Activated naive CD4-positive, alpha-beta T cell treated with anti-CD3 and anti-CD28 coated beads for 36 hours (primary cell): ENCODE results near the gene TEC. TPM values are rescaled to one million over a fixed set of nuclear protein-coding genes. Genes with fewer than 3 reads are reported as not detected.

Source experiments
- CTCF ChIA-PET: fragments of 350-600 bp; sonication (Branson Sonifier 250); formaldehyde crosslinking; loops from one replicate; lab custom pipeline; 2021; ENCODE audit warnings: antibody characterized with exemption; lab: Charles Lee
- DNase-seq: peaks from one replicate; pipeline ENCODE4 v3.0.0-alpha.2; 2020
- H3K27ac Mint-ChIP-seq: one replicate; pipeline ENCODE4 v1.8.0; 2021; ENCODE audit warnings: mild to moderate bottlenecking, mixed read lengths
- H3K27me3 Mint-ChIP-seq: one replicate; pipeline ENCODE4 v1.8.0; 2021; ENCODE audit warnings: low read depth, mixed read lengths
- H3K36me3 Mint-ChIP-seq: one replicate; pipeline ENCODE4 v1.8.0; 2021; ENCODE audit warnings: low read depth, mixed read lengths
- H3K4me1 Mint-ChIP-seq: one replicate; pipeline ENCODE4 v1.8.0; 2021; ENCODE audit warnings: low read depth, mixed read lengths
- H3K4me3 Mint-ChIP-seq: one replicate; pipeline ENCODE4 v1.8.0; 2021; ENCODE audit warnings: mild to moderate bottlenecking, moderate library complexity, mixed read lengths
- H3K9me3 Mint-ChIP-seq: one replicate; pipeline ENCODE4 v1.8.0; 2021; ENCODE audit warnings: mixed read lengths
- intact Hi-C: fragments of 100-400 bp; cut with micrococcal nuclease; formaldehyde crosslinking; loops from one replicate; pipeline ENCODE4 v1.15.1; 2023
- total RNA-seq, 2 experiments: library from RNA; stranded (reverse); gene quantifications; one replicate each; pipeline ENCODE4 v1.2.3, GENCODE V29; 2021

TEC gene
- total RNA-seq, 2 experiments from 2014 or later, result 3.4 to 3.7 TPM

- no peak for DNase-seq
- Mint-ChIP-seq H3K4me3 (no peak overlapping the region), H3K9me3 (peaks cover 2% of the 10 kb centered on the region), H3K27me3 (no peaks in the 10 kb centered on the region), H3K4me1 (peaks cover 2% of the 10 kb centered on the region), H3K36me3 (no peaks in the 10 kb centered on the region), H3K27ac (no peak overlapping the region)
- CTCF ChIA-PET, result no interaction called here
- intact Hi-C loops, result no loop called here
Observed at GRCh38 chr4:48215977-48216376, 53.7 kb downstream of the TEC start.

- no peak overlapping the region for H3K27ac Mint-ChIP-seq
- H3K27me3 Mint-ChIP-seq, result no peaks in the 10 kb centered on the region
- H3K4me1 Mint-ChIP-seq, result peaks cover 7% of the 10 kb centered on the region
- no peaks in the 10 kb centered on the region for H3K9me3 Mint-ChIP-seq
- CTCF ChIA-PET, result no interaction called here
- no peak overlapping the region for H3K4me3 Mint-ChIP-seq
- intact Hi-C loops, result no loop called here
- DNase-seq, result no peak
- H3K36me3 Mint-ChIP-seq, result no peaks in the 10 kb centered on the region
Observed at GRCh38 chr4:48212165-48212564, 57.5 kb downstream of the TEC start.

- Mint-ChIP-seq H3K27ac (no peak overlapping the region), H3K27me3 (no peaks in the 10 kb centered on the region), H3K4me1 (peaks cover 7% of the 10 kb centered on the region), H3K36me3 (no peaks in the 10 kb centered on the region), H3K9me3 (no peaks in the 10 kb centered on the region), H3K4me3 (no peak overlapping the region)
- DNase-seq, result no peak
- CTCF ChIA-PET, result no interaction called here
- intact Hi-C loops, result no loop called here
Observed at GRCh38 chr4:48210966-48211328, 58.7 kb downstream of the TEC start.

DNA sequence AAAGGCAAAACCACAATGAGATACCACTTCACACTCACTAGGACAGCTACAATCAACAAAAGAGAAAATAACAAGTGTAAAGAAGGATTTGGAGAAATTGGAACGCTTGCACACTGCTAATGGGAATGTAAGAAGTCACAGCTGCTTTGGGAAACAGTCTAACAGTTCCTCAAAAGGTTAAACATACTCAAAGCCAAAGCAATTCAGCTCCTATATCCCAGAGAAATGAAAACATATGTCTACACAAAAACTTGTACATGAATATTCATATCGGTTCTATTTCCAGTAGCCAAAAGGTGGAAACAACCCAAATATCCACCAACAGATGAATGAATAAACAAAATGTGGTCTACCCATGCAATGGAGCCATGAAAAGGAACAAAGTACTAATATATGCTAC is 64.0 kb downstream of the TEC start:
- no peak for DNase-seq
- peaks cover 5% of the 10 kb centered on the region for H3K4me1 Mint-ChIP-seq
- CTCF ChIA-PET, result interaction anchor here (1.2 kb wide), 1 partner anchor 25 kb away, joined by 3 read pairs; no protein-coding TSS in a partner anchor
- H3K27ac Mint-ChIP-seq, result no peak overlapping the region
- H3K4me3 Mint-ChIP-seq, result no peak overlapping the region
- intact Hi-C loops, result no loop called here
- no peaks in the 10 kb centered on the region for H3K27me3 Mint-ChIP-seq
- H3K36me3 Mint-ChIP-seq, result no peaks in the 10 kb centered on the region
- no peaks in the 10 kb centered on the region for H3K9me3 Mint-ChIP-seq

DNA sequence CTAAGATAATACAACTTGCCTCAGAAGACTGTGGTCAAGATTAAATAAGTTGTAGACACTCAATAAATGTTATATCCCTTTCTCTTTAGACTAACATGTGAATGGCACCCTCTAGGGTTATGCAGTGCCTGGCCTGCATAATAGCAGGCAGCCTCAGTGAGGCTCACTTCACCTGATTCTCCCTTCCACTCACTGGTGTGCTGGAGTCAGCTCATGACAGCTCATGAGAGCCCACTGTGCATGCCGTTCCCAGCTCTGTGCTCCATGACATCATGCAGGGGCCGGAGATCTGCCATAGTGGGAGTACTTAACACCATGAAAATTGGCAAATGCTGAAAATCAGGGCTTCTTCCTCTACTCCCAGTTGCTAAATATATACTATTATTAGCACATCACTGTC is 64.5 kb downstream of the TEC start:
- intact Hi-C loops, result no loop called here
- H3K4me1 Mint-ChIP-seq, result no peaks in the 10 kb centered on the region
- CTCF ChIA-PET, result interaction anchor here (1.2 kb wide), 1 partner anchor 26 kb away, joined by 3 read pairs; no protein-coding TSS in a partner anchor
- no peak overlapping the region for H3K4me3 Mint-ChIP-seq
- no peaks in the 10 kb centered on the region for H3K36me3 Mint-ChIP-seq
- DNase-seq, result no peak
- no peaks in the 10 kb centered on the region for H3K9me3 Mint-ChIP-seq
- H3K27ac Mint-ChIP-seq, result no peak overlapping the region
- no peaks in the 10 kb centered on the region for H3K27me3 Mint-ChIP-seq

- Mint-ChIP-seq H3K27me3 (no peaks in the 10 kb centered on the region), H3K36me3 (no peaks in the 10 kb centered on the region), H3K9me3 (no peaks in the 10 kb centered on the region), H3K27ac (no peak overlapping the region), H3K4me1 (no peaks in the 10 kb centered on the region), H3K4me3 (no peak overlapping the region)
- CTCF ChIA-PET, result no interaction called here
- DNase-seq, result no peak
- intact Hi-C loops, result no loop called here
Observed at GRCh38 chr4:48203819-48204218, 65.8 kb downstream of the TEC start.

- no peak for DNase-seq
- no peaks in the 10 kb centered on the region for H3K27me3 Mint-ChIP-seq
- no peaks in the 10 kb centered on the region for H3K36me3 Mint-ChIP-seq
- no peak overlapping the region for H3K27ac Mint-ChIP-seq
- peaks cover 3% of the 10 kb centered on the region for H3K4me1 Mint-ChIP-seq
- intact Hi-C loops, result no loop called here
- H3K4me3 Mint-ChIP-seq, result no peak overlapping the region
- H3K9me3 Mint-ChIP-seq, result no peaks in the 10 kb centered on the region
- CTCF ChIA-PET, result no interaction called here
Observed at GRCh38 chr4:48197643-48198237, 71.9 kb downstream of the TEC start.

DNA sequence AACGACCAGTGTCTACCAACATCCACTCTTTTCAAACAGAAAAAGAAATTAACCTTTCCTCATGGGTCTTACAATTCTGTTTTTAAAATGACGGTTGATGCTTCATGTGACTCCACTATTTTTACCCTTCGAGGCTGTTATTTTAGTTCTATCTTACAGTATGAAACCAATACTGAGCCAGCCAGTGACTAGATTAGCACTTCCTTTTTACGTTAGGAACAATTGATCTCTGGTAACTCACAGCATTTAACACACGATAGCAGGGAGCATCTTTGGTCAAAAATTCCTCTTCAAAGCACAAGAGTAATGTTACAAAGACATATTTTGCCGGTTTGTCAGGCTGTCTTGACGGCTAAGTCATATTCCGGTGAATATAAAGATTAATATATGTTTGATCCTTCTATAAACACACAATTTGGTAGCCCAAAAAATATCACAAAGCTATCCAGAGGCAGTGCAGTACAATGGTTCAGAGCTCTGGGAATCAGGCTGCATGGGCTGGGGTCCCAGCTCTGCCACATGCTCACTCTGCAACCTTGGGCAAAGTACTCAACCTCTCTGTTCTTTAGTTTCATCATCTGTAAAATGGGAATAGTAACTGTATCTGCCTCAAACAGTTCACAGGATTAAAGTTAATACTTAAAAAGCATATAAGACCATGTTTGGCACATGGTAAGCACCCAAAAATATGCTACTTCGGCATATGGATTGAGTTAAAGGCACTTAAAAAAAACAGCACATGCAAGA is 72.7 kb downstream of the TEC start:
- Mint-ChIP-seq H3K27me3 (no peaks in the 10 kb centered on the region), H3K4me3 (no peak overlapping the region), H3K9me3 (no peaks in the 10 kb centered on the region), H3K4me1 (peaks cover 3% of the 10 kb centered on the region), H3K27ac (no peak overlapping the region), H3K36me3 (no peaks in the 10 kb centered on the region)
- DNase-seq, result no peak
- intact Hi-C loops, result no loop called here
- CTCF ChIA-PET, result interaction anchor here (1.1 kb wide), 1 partner anchor 93 kb away, joined by 3 read pairs; no protein-coding TSS in a partner anchor

GRCh38 chr4:48195853-48196252 is 73.8 kb downstream of the TEC start:
- intact Hi-C loops, result no loop called here
- Mint-ChIP-seq H3K4me3 (no peak overlapping the region), H3K27me3 (no peaks in the 10 kb centered on the region), H3K27ac (no peak overlapping the region), H3K9me3 (no peaks in the 10 kb centered on the region), H3K36me3 (no peaks in the 10 kb centered on the region), H3K4me1 (peaks cover 3% of the 10 kb centered on the region)
- DNase-seq, result no peak
- CTCF ChIA-PET, result interaction anchor here (1.1 kb wide), 1 partner anchor 94 kb away, joined by 3 read pairs; no protein-coding TSS in a partner anchor

DNA sequence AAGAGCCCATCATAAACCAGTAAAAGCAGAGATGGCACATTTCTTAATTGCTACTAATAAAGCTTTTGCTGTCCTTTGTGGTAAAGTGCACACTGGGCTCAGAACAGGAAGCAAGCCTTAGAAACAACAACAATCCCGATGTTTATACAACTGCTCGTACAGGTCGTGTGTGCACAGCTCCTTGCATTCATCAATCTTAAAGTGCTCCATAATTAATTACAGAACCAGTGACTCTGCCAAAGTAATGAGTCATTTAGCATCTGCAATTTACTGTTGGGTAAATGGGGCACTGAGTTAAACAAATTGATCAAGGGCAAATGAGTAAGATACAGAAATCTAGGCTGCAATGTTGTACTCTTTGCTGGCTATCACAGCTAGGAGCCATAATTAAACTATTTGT is 74.3 kb downstream of the TEC start:
- CTCF ChIA-PET, result no interaction called here
- Mint-ChIP-seq H3K4me3 (no peak overlapping the region), H3K27ac (no peak overlapping the region), H3K36me3 (no peaks in the 10 kb centered on the region), H3K9me3 (no peaks in the 10 kb centered on the region), H3K27me3 (no peaks in the 10 kb centered on the region), H3K4me1 (peaks cover 3% of the 10 kb centered on the region)
- intact Hi-C loops, result no loop called here
- no peak for DNase-seq

DNA sequence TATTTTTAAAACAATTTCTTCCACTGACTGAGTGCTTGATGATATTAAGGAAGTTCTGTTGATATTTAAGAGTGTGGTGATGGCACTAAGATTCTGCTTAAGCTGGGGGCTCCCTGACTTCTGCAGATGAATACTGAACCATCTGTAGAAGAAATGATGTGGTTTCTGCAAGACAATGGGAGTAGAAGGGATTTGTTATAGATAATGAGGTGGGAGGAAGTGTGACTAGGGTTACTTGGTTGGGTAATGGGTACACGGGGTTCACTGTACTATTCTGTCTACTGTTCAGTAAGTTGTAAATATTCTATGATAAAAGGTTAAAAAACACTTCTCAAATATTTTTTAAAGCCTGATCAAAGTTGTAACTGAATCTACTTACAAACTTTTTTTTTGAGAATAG is 74.7 kb downstream of the TEC start:
- Mint-ChIP-seq H3K27ac (no peak overlapping the region), H3K27me3 (no peaks in the 10 kb centered on the region), H3K4me3 (no peak overlapping the region), H3K9me3 (no peaks in the 10 kb centered on the region), H3K36me3 (no peaks in the 10 kb centered on the region), H3K4me1 (peaks cover 3% of the 10 kb centered on the region)
- CTCF ChIA-PET, result no interaction called here
- DNase-seq, result no peak
- intact Hi-C loops, result no loop called here

DNA sequence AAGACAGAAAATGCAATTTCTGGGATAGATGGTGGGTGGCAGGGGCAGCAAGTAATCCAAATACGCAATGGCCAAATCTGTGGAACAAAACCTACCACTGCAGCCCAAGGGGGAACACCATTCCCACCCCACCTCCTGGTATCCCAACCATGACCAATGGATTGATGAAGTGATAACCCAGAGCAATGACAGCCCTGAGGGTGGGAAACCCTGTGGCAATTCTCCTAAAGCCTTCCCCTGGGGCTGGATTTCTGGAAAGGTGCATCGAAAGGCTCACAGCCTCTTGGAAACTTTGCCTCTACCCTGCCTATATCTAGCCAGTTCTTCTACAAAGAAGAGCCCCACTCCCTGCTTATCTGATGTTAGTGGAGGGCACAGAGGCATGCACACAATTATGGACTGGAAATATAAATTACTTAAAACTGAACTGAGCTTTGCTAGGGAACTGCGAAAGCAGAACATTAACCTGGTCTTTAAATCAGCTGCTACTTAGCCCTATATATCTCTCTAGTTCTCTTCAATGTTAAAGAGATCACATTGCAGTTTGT is 75.6 kb downstream of the TEC start:
- Mint-ChIP-seq H3K36me3 (no peaks in the 10 kb centered on the region), H3K4me3 (no peak overlapping the region), H3K27me3 (no peaks in the 10 kb centered on the region), H3K9me3 (no peaks in the 10 kb centered on the region), H3K4me1 (peaks cover 3% of the 10 kb centered on the region), H3K27ac (no peak overlapping the region)
- DNase-seq, result no peak
- intact Hi-C loops, result no loop called here
- CTCF ChIA-PET, result no interaction called here
